ENCODE measurements around the gene LUZP1.

DNA sequence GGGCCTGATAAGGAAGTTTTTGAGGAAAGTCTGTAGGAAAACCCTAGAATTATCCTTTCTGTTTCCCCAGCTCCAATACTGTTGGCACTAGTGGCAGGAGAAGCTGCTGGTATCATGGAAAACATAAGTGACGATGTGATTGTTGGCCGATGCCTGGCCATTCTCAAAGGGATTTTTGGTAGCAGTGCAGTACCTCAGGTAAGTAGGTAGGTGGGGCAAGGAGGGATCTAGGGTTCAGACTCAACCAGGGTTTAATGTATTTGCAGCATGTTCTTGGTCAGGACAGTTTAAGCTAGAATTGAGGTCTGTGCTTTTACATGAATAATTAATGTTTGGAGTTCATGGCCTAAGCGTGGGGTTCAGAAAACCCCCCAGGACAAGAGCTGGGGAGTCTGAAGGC is 87.3 kb downstream of the LUZP1 start:
- TF ChIP-seq POLR2AphosphoS5 (IDR thresholded peaks at IDR 0.05) = no peak
- TF ChIP-seq, protein P1, sequence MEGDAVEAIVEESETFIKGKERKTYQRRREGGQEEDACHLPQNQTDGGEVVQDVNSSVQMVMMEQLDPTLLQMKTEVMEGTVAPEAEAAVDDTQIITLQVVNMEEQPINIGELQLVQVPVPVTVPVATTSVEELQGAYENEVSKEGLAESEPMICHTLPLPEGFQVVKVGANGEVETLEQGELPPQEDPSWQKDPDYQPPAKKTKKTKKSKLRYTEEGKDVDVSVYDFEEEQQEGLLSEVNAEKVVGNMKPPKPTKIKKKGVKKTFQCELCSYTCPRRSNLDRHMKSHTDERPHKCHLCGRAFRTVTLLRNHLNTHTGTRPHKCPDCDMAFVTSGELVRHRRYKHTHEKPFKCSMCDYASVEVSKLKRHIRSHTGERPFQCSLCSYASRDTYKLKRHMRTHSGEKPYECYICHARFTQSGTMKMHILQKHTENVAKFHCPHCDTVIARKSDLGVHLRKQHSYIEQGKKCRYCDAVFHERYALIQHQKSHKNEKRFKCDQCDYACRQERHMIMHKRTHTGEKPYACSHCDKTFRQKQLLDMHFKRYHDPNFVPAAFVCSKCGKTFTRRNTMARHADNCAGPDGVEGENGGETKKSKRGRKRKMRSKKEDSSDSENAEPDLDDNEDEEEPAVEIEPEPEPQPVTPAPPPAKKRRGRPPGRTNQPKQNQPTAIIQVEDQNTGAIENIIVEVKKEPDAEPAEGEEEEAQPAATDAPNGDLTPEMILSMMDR (IDR thresholded peaks at IDR 0.05) = peak in 1 of 5 experiments; percentile 15

Measured in transverse colon (tissue), 4 donors.